ENCODE data around the gene TMEM60.

The TMEM60 gene

GRCh38 chr7:77766801-77767605 is 31.2 kb downstream of the TMEM60 start:
- DNase-seq = no peak

GRCh38 chr7:77765906-77766800 is 32.1 kb downstream of the TMEM60 start:
- DNase-seq = no peak

GRCh38 chr7:77765481-77765880 is 32.8 kb downstream of the TMEM60 start:
- DNase-seq = no peak

- no peak for DNase-seq
These were observed 37.3 kb downstream of the TMEM60 start for GRCh38 chr7:77760809-77761453.

- DNase-seq = peak; percentile 75
These were observed 38.8 kb downstream of the TMEM60 start for GRCh38 chr7:77759294-77759889.

- no peak for DNase-seq
These were observed 40.6 kb downstream of the TMEM60 start for GRCh38 chr7:77757589-77757988.

- DNase-seq = no peak
These were observed 45.1 kb downstream of the TMEM60 start for GRCh38 chr7:77753173-77753572.

GRCh38 chr7:77752016-77752415 is 46.2 kb downstream of the TMEM60 start:
- DNase-seq = no peak

- DNase-seq = no peak
These were observed 50.5 kb downstream of the TMEM60 start for GRCh38 chr7:77747718-77748117.

GRCh38 chr7:77747178-77747577 is 51.1 kb downstream of the TMEM60 start:
- DNase-seq = no peak

GRCh38 chr7:77746824-77747165 is 51.4 kb downstream of the TMEM60 start:
- no peak for DNase-seq

GRCh38 chr7:77746164-77746823 is 51.9 kb downstream of the TMEM60 start:
- DNase-seq = no peak

GRCh38 chr7:77745746-77746145 is 52.5 kb downstream of the TMEM60 start:
- no peak for DNase-seq

All from activated gamma-delta T cell treated with Interleukin-2 at 50 U/mL for 16 hours (primary cell).